ENCODE measurements around the gene ZNF574.
"Not testable (repeated sequence)": the region's sequence is repeated elsewhere in the genome, so short reads cannot be mapped to it uniquely, and the experiment has no call there.

DNA sequence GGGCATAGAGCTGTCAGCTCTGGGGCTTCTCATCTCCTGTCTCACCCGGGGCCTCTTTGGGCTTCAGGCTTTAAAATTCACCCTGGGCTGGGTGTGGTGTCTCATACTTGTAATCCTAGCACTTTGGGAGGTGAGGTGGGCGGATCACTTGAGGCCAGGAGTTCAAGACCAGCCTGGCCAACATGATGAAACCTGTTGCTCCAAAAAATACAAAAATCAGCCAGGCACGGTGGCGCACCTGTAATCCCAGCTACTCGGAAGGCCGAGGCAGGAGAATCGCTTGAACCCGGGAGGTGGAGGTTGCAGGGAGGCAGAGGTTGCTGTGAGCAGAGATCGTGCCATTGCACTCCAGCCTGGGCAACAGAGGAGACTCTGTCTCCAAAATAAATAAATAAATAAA, 35.5 kb upstream of the ZNF574 start:
- TF ChIP-seq, protein P1, sequence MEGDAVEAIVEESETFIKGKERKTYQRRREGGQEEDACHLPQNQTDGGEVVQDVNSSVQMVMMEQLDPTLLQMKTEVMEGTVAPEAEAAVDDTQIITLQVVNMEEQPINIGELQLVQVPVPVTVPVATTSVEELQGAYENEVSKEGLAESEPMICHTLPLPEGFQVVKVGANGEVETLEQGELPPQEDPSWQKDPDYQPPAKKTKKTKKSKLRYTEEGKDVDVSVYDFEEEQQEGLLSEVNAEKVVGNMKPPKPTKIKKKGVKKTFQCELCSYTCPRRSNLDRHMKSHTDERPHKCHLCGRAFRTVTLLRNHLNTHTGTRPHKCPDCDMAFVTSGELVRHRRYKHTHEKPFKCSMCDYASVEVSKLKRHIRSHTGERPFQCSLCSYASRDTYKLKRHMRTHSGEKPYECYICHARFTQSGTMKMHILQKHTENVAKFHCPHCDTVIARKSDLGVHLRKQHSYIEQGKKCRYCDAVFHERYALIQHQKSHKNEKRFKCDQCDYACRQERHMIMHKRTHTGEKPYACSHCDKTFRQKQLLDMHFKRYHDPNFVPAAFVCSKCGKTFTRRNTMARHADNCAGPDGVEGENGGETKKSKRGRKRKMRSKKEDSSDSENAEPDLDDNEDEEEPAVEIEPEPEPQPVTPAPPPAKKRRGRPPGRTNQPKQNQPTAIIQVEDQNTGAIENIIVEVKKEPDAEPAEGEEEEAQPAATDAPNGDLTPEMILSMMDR (IDR thresholded peaks at IDR 0.05), result not testable (repeated sequence)
- not testable (repeated sequence) for TF ChIP-seq SIN3A (IDR thresholded peaks at IDR 0.05; ENCODE audit: borderline replicate concordance, insufficient read depth, low read depth, low read length); POLR2AphosphoS5 (IDR thresholded peaks at IDR 0.05; ENCODE audit: low read depth, low read length); TCF7L2 (IDR thresholded peaks at IDR 0.05; ENCODE audit: low read depth, low read length)
- TF ChIP-seq, protein P2, sequence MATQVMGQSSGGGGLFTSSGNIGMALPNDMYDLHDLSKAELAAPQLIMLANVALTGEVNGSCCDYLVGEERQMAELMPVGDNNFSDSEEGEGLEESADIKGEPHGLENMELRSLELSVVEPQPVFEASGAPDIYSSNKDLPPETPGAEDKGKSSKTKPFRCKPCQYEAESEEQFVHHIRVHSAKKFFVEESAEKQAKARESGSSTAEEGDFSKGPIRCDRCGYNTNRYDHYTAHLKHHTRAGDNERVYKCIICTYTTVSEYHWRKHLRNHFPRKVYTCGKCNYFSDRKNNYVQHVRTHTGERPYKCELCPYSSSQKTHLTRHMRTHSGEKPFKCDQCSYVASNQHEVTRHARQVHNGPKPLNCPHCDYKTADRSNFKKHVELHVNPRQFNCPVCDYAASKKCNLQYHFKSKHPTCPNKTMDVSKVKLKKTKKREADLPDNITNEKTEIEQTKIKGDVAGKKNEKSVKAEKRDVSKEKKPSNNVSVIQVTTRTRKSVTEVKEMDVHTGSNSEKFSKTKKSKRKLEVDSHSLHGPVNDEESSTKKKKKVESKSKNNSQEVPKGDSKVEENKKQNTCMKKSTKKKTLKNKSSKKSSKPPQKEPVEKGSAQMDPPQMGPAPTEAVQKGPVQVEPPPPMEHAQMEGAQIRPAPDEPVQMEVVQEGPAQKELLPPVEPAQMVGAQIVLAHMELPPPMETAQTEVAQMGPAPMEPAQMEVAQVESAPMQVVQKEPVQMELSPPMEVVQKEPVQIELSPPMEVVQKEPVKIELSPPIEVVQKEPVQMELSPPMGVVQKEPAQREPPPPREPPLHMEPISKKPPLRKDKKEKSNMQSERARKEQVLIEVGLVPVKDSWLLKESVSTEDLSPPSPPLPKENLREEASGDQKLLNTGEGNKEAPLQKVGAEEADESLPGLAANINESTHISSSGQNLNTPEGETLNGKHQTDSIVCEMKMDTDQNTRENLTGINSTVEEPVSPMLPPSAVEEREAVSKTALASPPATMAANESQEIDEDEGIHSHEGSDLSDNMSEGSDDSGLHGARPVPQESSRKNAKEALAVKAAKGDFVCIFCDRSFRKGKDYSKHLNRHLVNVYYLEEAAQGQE (IDR thresholded peaks at IDR 0.05; ENCODE audit: insufficient read depth in 1 of 2, low read depth in 2 of 2, low read length in 1 of 2), result not testable (repeated sequence)
